ENCODE data around the gene TMEM220. TPM values are rescaled to one million over a fixed set of nuclear protein-coding genes. Genes with fewer than 3 reads are reported as not detected.

TMEM220 gene
- total and polyA plus RNA-seq, 2 of the 4 experiments (the other 2 are of a cell fraction) = 1.1 to 1.9 TPM

- Histone ChIP-seq H4K91ac (ENCODE audit: insufficient read depth, low read depth, low read length) (no peak overlapping the region), H4K5ac (ENCODE audit: low read depth, low read length) (no peak overlapping the region), H2BK15ac (ENCODE audit: low read depth, low read length) (no peak overlapping the region), H3K9ac (ENCODE audit: low read depth, low read length) (no peak overlapping the region), H3K18ac (ENCODE audit: low read depth, low read length) (no peak overlapping the region), H3K23ac (ENCODE audit: low read depth, low read length) (no peak overlapping the region), H3K79me1 (ENCODE audit: low read depth in 1 of 2, low read length in 2 of 2) (no peaks in the 10 kb centered on the region), H2AFZ (replicated peaks; ENCODE audit: low read length, poor library complexity) (no peak overlapping the region), H3K4me1 (ENCODE audit: control insufficient read depth, insufficient read depth, low read length) (peaks cover 6% of the 10 kb centered on the region), H2AK5ac (ENCODE audit: low read depth, low read length) (no peak overlapping the region), H4K20me1 (ENCODE audit: insufficient read depth, low read length) (no peaks in the 10 kb centered on the region), H3K27ac (ENCODE audit: insufficient read depth, low read length) (no peak overlapping the region), H3K27me3 (ENCODE audit: control insufficient read depth, insufficient read depth, low read length) (no peaks in the 10 kb centered on the region), H3K56ac (ENCODE audit: extremely low read depth, insufficient read depth, low read length) (no peak overlapping the region), H3K9me3 (ENCODE audit: control insufficient read depth, insufficient read depth, low read length) (no peaks in the 10 kb centered on the region), H3K4me2 (ENCODE audit: low read depth, low read length) (no peak overlapping the region; the same call in 1 of the 2 replicates), H3K9me1 (ENCODE audit: insufficient read depth, low read length) (0 out of 2 replicates have a peak, but pooled peaks cover 6% of the 10 kb centered on the region), H2BK5ac (ENCODE audit: low read depth, low read length, poor library complexity, severe bottlenecking) (peak overlapping the region; percentile 60), H3K14ac (replicated peaks; ENCODE audit: low read depth, low read length) (no peak overlapping the region), H2BK20ac (ENCODE audit: low read depth, low read length) (no peak overlapping the region), H3K36me3 (ENCODE audit: control insufficient read depth, insufficient read depth, low read length) (0 out of 2 replicates have a peak, but pooled peaks cover 3% of the 10 kb centered on the region), H3K4me3 (ENCODE audit: insufficient read depth, low read depth, low read length) (no peak overlapping the region), H3K4ac (ENCODE audit: low read depth, low read length) (no peak overlapping the region), H4K8ac (ENCODE audit: low read depth in 2 of 2, low read length in 2 of 2) (no peak overlapping the region), H2BK120ac (ENCODE audit: low read depth, low read length) (no peak overlapping the region), H2AK9ac (replicated peaks; ENCODE audit: low read depth, low read length, poor library complexity) (no peak overlapping the region)
- POLR2A ChIA-PET (ENCODE audit: unreplicated experiment) = no interaction called here
- CTCF ChIA-PET = no interaction called here
- DNase-seq (peak; percentile 83), ATAC-seq (ENCODE audit: low read depth) (peak; percentile 85)
- no CpG with 5 or more reads among the region's 1 CpG for WGBS, 2 experiments (ENCODE audit: extremely low coverage in 2 of 2, insufficient read length in 1 of 2)
- intact Hi-C loops (cut with micrococcal nuclease) (no loop called here), in situ Hi-C loops (cut with MboI; ENCODE audit: low sequenced_read_pairs) (loop anchor here (10.0 to 25.0 kb wide), 2 partner anchors 56 to 1319 kb away; partner anchors contain the start of gene ZNF18), dilution Hi-C loops (cut with HindIII; ENCODE audit: low sequenced_read_pairs, unreplicated experiment) (no loop called here)
- no TSS peak for BruUV-seq (replicated peaks)
- TF ChIP-seq RAD21 (IDR thresholded peaks at IDR 0.05; ENCODE audit: low read length) (no peak), RCOR1 (IDR thresholded peaks at IDR 0.05; ENCODE audit: insufficient replicate concordance, low read length) (peak; percentile 91), BHLHE40 (IDR thresholded peaks at IDR 0.05; ENCODE audit: low read depth, low read length) (no peak), FOS (IDR thresholded peaks at IDR 0.05; ENCODE audit: low read depth, low read length) (peak; percentile 46; the same call in 1 of the 2 replicates)
Measured at GRCh38 chr17:10668775-10669174, 61.0 kb downstream of the TMEM220 start.

All from IMR-90 (cell line).